OCI-LY1 (cell line): ENCODE results near the gene ADGRG3.

Experiments used
- H2AFZ ChIP-seq: fragments of 200-600 bp; sonication (generic), shearing (Covaris generic); 2 replicates; pipeline ENCODE4 v1.6.0; 2014; ENCODE audit warnings: antibody characterized with exemption, mild to moderate bottlenecking, low read length
- H3F3A ChIP-seq: fragments of 200-600 bp; sonication (generic), shearing (Covaris generic); 2 replicates; pipeline ENCODE4 v1.6.0; 2014; ENCODE audit warnings: mild to moderate bottlenecking, antibody characterized with exemption, low read length, moderate library complexity; ENCODE audit not compliant: insufficient read depth
- H3K27ac ChIP-seq: fragments of 200-600 bp; sonication (generic); 2 replicates; pipeline ENCODE4 v1.5.1; 2014; ENCODE audit warnings: low read length, mixed run types, mild to moderate bottlenecking, low read depth; ENCODE audit not compliant: poor library complexity, severe bottlenecking
- H3K27me3 ChIP-seq: fragments of 200-600 bp; sonication (generic); 2 replicates; pipeline ENCODE4 v1.6.0; 2014; ENCODE audit warnings: antibody characterized with exemption, mild to moderate bottlenecking, low read length, moderate library complexity; ENCODE audit not compliant: insufficient read depth
- H3K36me3 ChIP-seq: fragments of 200-600 bp; sonication (generic); 2 replicates; pipeline ENCODE4 v1.6.1; 2014; ENCODE audit warnings: mild to moderate bottlenecking, antibody characterized with exemption, low read length, moderate library complexity, mixed read lengths; ENCODE audit not compliant: insufficient read depth
- H3K4me1 ChIP-seq: fragments of 200-600 bp; sonication (generic); 2 replicates; pipeline ENCODE4 v1.5.1; 2014; ENCODE audit warnings: mild to moderate bottlenecking, low read length, moderate library complexity; ENCODE audit not compliant: insufficient read depth, severe bottlenecking
- H3K4me2 ChIP-seq: fragments of 200-600 bp; sonication (generic), shearing (Covaris generic); 2 replicates; pipeline ENCODE4 v1.6.1; 2014; ENCODE audit warnings: low read length
- H3K4me3 ChIP-seq: fragments of 200-600 bp; sonication (generic); 2 replicates; pipeline ENCODE4 v1.5.1; 2014; ENCODE audit warnings: low read length, low read depth, mild to moderate bottlenecking, mixed read lengths; ENCODE audit not compliant: poor library complexity, severe bottlenecking
- H3K79me2 ChIP-seq: fragments of 200-600 bp; shearing (Covaris generic); 2 replicates; pipeline ENCODE4 v1.6.1; 2016; ENCODE audit warnings: mixed run types, low read length, mixed read lengths; ENCODE audit not compliant: insufficient read depth
- H3K9ac ChIP-seq: fragments of 200-600 bp; sonication (generic), shearing (Covaris generic); 2 replicates; pipeline ENCODE4 v1.6.1; 2014; ENCODE audit warnings: mild to moderate bottlenecking, low read length, mixed read lengths
- H3K9me2 ChIP-seq: fragments of 200-600 bp; sonication (generic), shearing (Covaris generic); 2 replicates; pipeline ENCODE4 v1.6.1; 2014; ENCODE audit warnings: low read depth, mild to moderate bottlenecking, low read length, mixed read lengths
- H3K9me3 ChIP-seq: fragments of 200-600 bp; shearing (Covaris generic); 2 replicates; pipeline ENCODE4 v1.6.1; 2014; ENCODE audit warnings: low read length, mixed read lengths
- H4K20me1 ChIP-seq: fragments of 200-600 bp; sonication (generic), shearing (Covaris generic); 2 replicates; pipeline ENCODE4 v1.6.0; 2016; ENCODE audit warnings: mild to moderate bottlenecking, low read length; ENCODE audit not compliant: insufficient read depth
- CTCF ChIP-seq: fragments of 200-600 bp; sonication (generic), shearing (Covaris generic); IDR thresholded peaks from 2 replicates; pipeline ENCODE4 v1.5.1; 2017; ENCODE audit warnings: mild to moderate bottlenecking, antibody characterized with exemption, low read length, moderate library complexity, mixed read lengths
- EZH2 ChIP-seq: fragments of 200-600 bp; sonication (generic), shearing (Covaris generic); IDR thresholded peaks from 2 replicates; pipeline ENCODE4 v1.8.0; 2017; ENCODE audit warnings: borderline replicate concordance, mixed run types, mild to moderate bottlenecking, antibody characterized with exemption, low read length, moderate library complexity, mixed read lengths

The ADGRG3 gene

GRCh38 chr16:57694725-57695679 is 26.9 kb downstream of the ADGRG3 start, which contains the start of gene DRC7:
Gene DRC7 (plus strand): TSS chr16:57694806. CDS start chr16:57697950, 3,144 bp downstream.
- H3K9me3 ChIP-seq = no peaks in the 10 kb centered on the region
- no peak within 1 kb of the TSS for H2AFZ ChIP-seq
- no peaks in the 10 kb centered on the region for H4K20me1 ChIP-seq
- peak within 1 kb of the TSS; percentile 44; the same call in 1 of the 2 replicates for H3K4me2 ChIP-seq
- no peaks in the 10 kb centered on the region for H3K4me1 ChIP-seq
- TF ChIP-seq EZH2 (no peak), CTCF (no peak)
- no peaks in the 10 kb centered on the region; the same call in 1 of the 2 replicates for H3K27me3 ChIP-seq
- no peaks in the 10 kb centered on the region for H3K79me2 ChIP-seq
- H3K27ac ChIP-seq = no peak within 1 kb of the TSS
- H3K9me2 ChIP-seq = no peaks in the 10 kb centered on the region
- H3F3A ChIP-seq = no peaks in the 10 kb centered on the region
- no peaks in the 10 kb centered on the region for H3K36me3 ChIP-seq
- H3K4me3 ChIP-seq = peak within 1 kb of the TSS; percentile 24
- no peak within 1 kb of the TSS for H3K9ac ChIP-seq

DNA sequence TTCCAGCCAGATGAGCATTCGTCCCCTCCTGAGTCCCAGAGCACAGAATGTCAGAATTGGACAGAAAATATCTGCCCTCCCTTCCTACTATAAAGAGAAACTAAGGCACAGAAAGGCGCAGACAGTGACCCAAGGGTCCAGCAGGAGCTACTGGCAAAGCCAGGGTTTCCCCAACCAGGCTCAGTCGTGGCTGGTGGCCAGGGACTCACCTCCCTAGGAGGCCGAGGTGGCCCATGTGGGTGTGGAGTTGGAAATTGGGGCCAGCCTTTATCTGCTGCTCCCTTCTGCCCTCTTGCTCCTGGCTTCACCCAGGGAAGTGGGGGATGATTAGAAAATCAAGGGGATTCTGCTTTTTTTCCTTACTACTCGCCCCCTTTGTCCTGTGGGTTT is 27.6 kb downstream of the ADGRG3 start:
- H3K9ac ChIP-seq = no peak overlapping the region
- no peaks in the 10 kb centered on the region for H3K9me3 ChIP-seq
- no peaks in the 10 kb centered on the region; the same call in 1 of the 2 replicates for H3K27me3 ChIP-seq
- no peak overlapping the region for H3K4me2 ChIP-seq
- no peaks in the 10 kb centered on the region for H3K36me3 ChIP-seq
- no peaks in the 10 kb centered on the region for H3K9me2 ChIP-seq
- TF ChIP-seq CTCF = no peak
- TF ChIP-seq EZH2 = no peak
- no peak overlapping the region for H2AFZ ChIP-seq
- no peaks in the 10 kb centered on the region for H4K20me1 ChIP-seq
- no peaks in the 10 kb centered on the region for H3F3A ChIP-seq
- H3K4me3 ChIP-seq = no peak overlapping the region
- no peak overlapping the region for H3K27ac ChIP-seq
- H3K4me1 ChIP-seq = no peaks in the 10 kb centered on the region
- no peaks in the 10 kb centered on the region for H3K79me2 ChIP-seq

DNA sequence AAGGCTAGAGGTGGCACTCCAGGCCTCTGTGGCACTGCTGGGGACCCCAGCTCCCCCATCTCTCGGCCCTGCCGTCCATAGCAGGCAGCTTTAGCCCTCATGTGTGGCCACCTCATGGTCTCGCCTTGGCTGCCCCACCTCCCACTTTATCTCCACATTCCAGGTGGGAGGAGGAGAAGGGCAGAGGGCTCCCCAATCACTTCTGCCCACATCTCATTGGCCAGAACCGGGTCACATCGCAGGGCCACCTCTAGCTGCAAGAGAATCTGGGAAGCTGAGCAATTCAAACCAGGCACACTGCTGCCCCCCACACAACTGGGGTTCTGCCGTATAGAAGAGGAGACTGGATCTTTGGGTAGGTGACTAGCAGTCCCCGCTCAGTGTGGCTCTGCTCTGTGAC is 28.1 kb downstream of the ADGRG3 start:
- no peaks in the 10 kb centered on the region; the same call in 1 of the 2 replicates for H3K27me3 ChIP-seq
- no peaks in the 10 kb centered on the region for H4K20me1 ChIP-seq
- H3F3A ChIP-seq = no peaks in the 10 kb centered on the region
- H3K9ac ChIP-seq = no peak overlapping the region
- no peak overlapping the region for H3K27ac ChIP-seq
- no peaks in the 10 kb centered on the region for H3K79me2 ChIP-seq
- no peak overlapping the region for H3K4me3 ChIP-seq
- TF ChIP-seq CTCF (no peak), EZH2 (no peak)
- no peaks in the 10 kb centered on the region for H3K9me2 ChIP-seq
- no peaks in the 10 kb centered on the region for H3K36me3 ChIP-seq
- no peak overlapping the region for H3K4me2 ChIP-seq
- no peaks in the 10 kb centered on the region for H3K9me3 ChIP-seq
- no peaks in the 10 kb centered on the region for H3K4me1 ChIP-seq
- H2AFZ ChIP-seq = no peak overlapping the region
